GM12878 (cell line): Measurements from ENCODE around the gene IER5. TPM values are rescaled to one million over a fixed set of nuclear protein-coding genes. Genes with fewer than 3 reads are reported as not detected.

Source experiments
- BACH1 ChIP-seq: fragments of 450-650 bp; IDR thresholded peaks from 2 replicates; pipeline ENCODE4 v1.6.1; 2017; ENCODE audit warnings: mild to moderate bottlenecking, borderline replicate concordance
- DPF2 ChIP-seq: fragments of 450-650 bp; IDR thresholded peaks from 2 replicates; pipeline ENCODE4 v1.6.1; 2017; ENCODE audit warnings: mild to moderate bottlenecking
- IRF4 ChIP-seq: IDR thresholded peaks from 2 replicates; pipeline ENCODE4 v1.6.1; 2011; ENCODE audit warnings: low read depth, low read length
- RAD51 ChIP-seq: fragments of 450-650 bp; IDR thresholded peaks from 2 replicates; pipeline ENCODE4 v1.6.1; 2016; ENCODE audit warnings: moderate library complexity, mild to moderate bottlenecking, inconsistent platforms
- ZNF24 ChIP-seq: fragments of 450-650 bp; IDR thresholded peaks from 2 replicates; pipeline ENCODE4 v1.6.1; 2017; ENCODE audit warnings: antibody characterized with exemption, mild to moderate bottlenecking
- polyA plus RNA-seq, 11 experiments: library from polyadenylated mRNA; depleted of rRNA in 4 of 11; unstranded in 6 of 11; stranded (reverse) in 5 of 11; fragments of >200 nt; fragmentation: Nextera tagmentation in 4 of 11; fragmentation: Illumina TruSeq in 1 of 11; extraction: Ambion mirVana in 4 of 11; extraction: Trizol in 1 of 11; gene quantifications; 1 replicate in 1 of 11; 2 replicates in 10 of 11; pipeline versions ENCODE4 v1.2.1 to v1.2.3, GENCODE V29; 2011 to 2016; ENCODE audit warnings: inconsistent platforms in 2 of 11, missing spikeins in 2 of 11, low read depth in 1 of 11
- total RNA-seq, 4 experiments: library from RNA; depleted of rRNA in 3 of 4; stranded (reverse); fragments of >200 nt in 3 of 4; fragmentation: Illumina TruSeq in 1 of 4; extraction: Trizol in 1 of 4; gene quantifications; 2 replicates each; pipeline versions ENCODE4 v1.2.1 to v1.2.3, GENCODE V29; 2013 to 2021
- TF ChIP-seq, protein P1 (sequence below): fragments of 450-650 bp; IDR thresholded peaks from 2 replicates; pipeline ENCODE4 v1.6.1; 2017; ENCODE audit warnings: mild to moderate bottlenecking, moderate library complexity
- TF ChIP-seq, protein P2 (sequence below): fragments of 450-650 bp; IDR thresholded peaks from 2 replicates; pipeline ENCODE4 v1.6.1; 2016; ENCODE audit warnings: mild to moderate bottlenecking
- TF ChIP-seq, protein P3 (sequence below): IDR thresholded peaks from 2 replicates; pipeline ENCODE4 v1.6.1; 2011; ENCODE audit warnings: low read depth, mild to moderate bottlenecking, low read length, moderate library complexity, borderline replicate concordance; ENCODE audit errors: extremely low read depth
- TF ChIP-seq, protein P4 (sequence below): fragments of 450-650 bp; IDR thresholded peaks from 2 replicates; pipeline ENCODE4 v1.6.1; 2016; ENCODE audit warnings: mild to moderate bottlenecking
- TF ChIP-seq, protein P5 (sequence below): fragments of 450-650 bp; IDR thresholded peaks from 2 replicates; pipeline ENCODE4 v1.6.1; 2017; ENCODE audit warnings: mild to moderate bottlenecking
- TF ChIP-seq, protein P6 (sequence below): IDR thresholded peaks from 2 replicates; pipeline ENCODE4 v1.6.1; 2012; ENCODE audit warnings: improper control_type of control experiment, low read depth, low read length; ENCODE audit not compliant: insufficient replicate concordance

The IER5 gene
- total and polyA plus RNA-seq, 10 of the 15 experiments (the other 5 are each of a cell fraction or from before 2014, with no cell fraction given), result 4.3 to 75.2 (median 30.5) TPM

DNA sequence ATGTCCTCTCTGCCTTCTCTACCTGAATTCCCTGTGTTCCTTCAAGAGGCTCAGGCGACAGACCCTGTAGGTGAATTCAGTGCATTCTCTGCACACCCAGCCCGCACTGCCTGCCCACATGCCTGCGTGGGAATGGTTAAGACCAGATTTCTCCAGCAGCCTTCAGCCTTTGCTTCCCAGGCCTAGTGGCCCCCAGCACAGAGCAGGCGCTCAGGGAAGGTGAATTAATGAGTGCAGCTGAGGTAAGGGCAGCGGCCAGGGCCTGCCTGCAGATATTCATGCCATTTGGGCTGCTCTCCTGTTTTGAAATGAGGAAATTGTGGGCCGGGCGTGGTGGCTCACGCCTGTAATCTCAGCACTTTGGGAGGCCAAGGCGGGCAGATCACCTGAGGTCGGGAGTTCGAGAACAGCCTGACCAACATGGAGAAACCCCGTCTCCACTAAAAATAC lies 45.5 kb downstream of the IER5 start (continued):
- TF ChIP-seq, protein P1, sequence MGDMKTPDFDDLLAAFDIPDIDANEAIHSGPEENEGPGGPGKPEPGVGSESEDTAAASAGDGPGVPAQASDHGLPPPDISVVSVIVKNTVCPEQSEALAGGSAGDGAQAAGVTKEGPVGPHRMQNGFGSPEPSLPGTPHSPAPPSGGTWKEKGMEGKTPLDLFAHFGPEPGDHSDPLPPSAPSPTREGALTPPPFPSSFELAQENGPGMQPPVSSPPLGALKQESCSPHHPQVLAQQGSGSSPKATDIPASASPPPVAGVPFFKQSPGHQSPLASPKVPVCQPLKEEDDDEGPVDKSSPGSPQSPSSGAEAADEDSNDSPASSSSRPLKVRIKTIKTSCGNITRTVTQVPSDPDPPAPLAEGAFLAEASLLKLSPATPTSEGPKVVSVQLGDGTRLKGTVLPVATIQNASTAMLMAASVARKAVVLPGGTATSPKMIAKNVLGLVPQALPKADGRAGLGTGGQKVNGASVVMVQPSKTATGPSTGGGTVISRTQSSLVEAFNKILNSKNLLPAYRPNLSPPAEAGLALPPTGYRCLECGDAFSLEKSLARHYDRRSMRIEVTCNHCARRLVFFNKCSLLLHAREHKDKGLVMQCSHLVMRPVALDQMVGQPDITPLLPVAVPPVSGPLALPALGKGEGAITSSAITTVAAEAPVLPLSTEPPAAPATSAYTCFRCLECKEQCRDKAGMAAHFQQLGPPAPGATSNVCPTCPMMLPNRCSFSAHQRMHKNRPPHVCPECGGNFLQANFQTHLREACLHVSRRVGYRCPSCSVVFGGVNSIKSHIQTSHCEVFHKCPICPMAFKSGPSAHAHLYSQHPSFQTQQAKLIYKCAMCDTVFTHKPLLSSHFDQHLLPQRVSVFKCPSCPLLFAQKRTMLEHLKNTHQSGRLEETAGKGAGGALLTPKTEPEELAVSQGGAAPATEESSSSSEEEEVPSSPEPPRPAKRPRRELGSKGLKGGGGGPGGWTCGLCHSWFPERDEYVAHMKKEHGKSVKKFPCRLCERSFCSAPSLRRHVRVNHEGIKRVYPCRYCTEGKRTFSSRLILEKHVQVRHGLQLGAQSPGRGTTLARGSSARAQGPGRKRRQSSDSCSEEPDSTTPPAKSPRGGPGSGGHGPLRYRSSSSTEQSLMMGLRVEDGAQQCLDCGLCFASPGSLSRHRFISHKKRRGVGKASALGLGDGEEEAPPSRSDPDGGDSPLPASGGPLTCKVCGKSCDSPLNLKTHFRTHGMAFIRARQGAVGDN, result no peak
- TF ChIP-seq, protein P2, sequence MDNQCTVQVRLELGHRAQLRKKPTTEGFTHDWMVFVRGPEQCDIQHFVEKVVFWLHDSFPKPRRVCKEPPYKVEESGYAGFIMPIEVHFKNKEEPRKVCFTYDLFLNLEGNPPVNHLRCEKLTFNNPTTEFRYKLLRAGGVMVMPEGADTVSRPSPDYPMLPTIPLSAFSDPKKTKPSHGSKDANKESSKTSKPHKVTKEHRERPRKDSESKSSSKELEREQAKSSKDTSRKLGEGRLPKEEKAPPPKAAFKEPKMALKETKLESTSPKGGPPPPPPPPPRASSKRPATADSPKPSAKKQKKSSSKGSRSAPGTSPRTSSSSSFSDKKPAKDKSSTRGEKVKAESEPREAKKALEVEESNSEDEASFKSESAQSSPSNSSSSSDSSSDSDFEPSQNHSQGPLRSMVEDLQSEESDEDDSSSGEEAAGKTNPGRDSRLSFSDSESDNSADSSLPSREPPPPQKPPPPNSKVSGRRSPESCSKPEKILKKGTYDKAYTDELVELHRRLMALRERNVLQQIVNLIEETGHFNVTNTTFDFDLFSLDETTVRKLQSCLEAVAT, result no peak
- TF ChIP-seq IRF4, result no peak
- TF ChIP-seq, protein P3, sequence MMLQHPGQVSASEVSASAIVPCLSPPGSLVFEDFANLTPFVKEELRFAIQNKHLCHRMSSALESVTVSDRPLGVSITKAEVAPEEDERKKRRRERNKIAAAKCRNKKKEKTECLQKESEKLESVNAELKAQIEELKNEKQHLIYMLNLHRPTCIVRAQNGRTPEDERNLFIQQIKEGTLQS, result no peak
- no peak for TF ChIP-seq DPF2
- TF ChIP-seq, protein P4, sequence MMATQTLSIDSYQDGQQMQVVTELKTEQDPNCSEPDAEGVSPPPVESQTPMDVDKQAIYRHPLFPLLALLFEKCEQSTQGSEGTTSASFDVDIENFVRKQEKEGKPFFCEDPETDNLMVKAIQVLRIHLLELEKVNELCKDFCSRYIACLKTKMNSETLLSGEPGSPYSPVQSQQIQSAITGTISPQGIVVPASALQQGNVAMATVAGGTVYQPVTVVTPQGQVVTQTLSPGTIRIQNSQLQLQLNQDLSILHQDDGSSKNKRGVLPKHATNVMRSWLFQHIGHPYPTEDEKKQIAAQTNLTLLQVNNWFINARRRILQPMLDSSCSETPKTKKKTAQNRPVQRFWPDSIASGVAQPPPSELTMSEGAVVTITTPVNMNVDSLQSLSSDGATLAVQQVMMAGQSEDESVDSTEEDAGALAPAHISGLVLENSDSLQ, result no peak
- TF ChIP-seq, protein P5, sequence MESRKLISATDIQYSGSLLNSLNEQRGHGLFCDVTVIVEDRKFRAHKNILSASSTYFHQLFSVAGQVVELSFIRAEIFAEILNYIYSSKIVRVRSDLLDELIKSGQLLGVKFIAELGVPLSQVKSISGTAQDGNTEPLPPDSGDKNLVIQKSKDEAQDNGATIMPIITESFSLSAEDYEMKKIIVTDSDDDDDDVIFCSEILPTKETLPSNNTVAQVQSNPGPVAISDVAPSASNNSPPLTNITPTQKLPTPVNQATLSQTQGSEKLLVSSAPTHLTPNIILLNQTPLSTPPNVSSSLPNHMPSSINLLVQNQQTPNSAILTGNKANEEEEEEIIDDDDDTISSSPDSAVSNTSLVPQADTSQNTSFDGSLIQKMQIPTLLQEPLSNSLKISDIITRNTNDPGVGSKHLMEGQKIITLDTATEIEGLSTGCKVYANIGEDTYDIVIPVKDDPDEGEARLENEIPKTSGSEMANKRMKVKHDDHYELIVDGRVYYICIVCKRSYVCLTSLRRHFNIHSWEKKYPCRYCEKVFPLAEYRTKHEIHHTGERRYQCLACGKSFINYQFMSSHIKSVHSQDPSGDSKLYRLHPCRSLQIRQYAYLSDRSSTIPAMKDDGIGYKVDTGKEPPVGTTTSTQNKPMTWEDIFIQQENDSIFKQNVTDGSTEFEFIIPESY, result no peak
- TF ChIP-seq, protein P6, sequence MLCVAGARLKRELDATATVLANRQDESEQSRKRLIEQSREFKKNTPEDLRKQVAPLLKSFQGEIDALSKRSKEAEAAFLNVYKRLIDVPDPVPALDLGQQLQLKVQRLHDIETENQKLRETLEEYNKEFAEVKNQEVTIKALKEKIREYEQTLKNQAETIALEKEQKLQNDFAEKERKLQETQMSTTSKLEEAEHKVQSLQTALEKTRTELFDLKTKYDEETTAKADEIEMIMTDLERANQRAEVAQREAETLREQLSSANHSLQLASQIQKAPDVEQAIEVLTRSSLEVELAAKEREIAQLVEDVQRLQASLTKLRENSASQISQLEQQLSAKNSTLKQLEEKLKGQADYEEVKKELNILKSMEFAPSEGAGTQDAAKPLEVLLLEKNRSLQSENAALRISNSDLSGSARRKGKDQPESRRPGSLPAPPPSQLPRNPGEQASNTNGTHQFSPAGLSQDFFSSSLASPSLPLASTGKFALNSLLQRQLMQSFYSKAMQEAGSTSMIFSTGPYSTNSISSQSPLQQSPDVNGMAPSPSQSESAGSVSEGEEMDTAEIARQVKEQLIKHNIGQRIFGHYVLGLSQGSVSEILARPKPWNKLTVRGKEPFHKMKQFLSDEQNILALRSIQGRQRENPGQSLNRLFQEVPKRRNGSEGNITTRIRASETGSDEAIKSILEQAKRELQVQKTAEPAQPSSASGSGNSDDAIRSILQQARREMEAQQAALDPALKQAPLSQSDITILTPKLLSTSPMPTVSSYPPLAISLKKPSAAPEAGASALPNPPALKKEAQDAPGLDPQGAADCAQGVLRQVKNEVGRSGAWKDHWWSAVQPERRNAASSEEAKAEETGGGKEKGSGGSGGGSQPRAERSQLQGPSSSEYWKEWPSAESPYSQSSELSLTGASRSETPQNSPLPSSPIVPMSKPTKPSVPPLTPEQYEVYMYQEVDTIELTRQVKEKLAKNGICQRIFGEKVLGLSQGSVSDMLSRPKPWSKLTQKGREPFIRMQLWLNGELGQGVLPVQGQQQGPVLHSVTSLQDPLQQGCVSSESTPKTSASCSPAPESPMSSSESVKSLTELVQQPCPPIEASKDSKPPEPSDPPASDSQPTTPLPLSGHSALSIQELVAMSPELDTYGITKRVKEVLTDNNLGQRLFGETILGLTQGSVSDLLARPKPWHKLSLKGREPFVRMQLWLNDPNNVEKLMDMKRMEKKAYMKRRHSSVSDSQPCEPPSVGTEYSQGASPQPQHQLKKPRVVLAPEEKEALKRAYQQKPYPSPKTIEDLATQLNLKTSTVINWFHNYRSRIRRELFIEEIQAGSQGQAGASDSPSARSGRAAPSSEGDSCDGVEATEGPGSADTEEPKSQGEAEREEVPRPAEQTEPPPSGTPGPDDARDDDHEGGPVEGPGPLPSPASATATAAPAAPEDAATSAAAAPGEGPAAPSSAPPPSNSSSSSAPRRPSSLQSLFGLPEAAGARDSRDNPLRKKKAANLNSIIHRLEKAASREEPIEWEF, result no peak
- TF ChIP-seq RAD51, result no peak
- TF ChIP-seq BACH1, result no peak
- peak; percentile 37; the same call in 1 of the 2 replicates for TF ChIP-seq ZNF24
- TF ChIP-seq, all 136 proteins: peak for 4
